GM21737 (cell line): ENCODE data around the gene MTHFR.

Experiments
- ATAC-seq: cut with Tn5 transposase; IDR thresholded peaks from one replicate; pipeline ENCODE4 v1.9.1; 2021; ENCODE audit warnings: mild to moderate bottlenecking, moderate library complexity; ENCODE audit not compliant: unreplicated experiment

The MTHFR gene

GRCh38 chr1:11805422-11806306 is at the start of gene MTHFR, which contains the start of gene CLCN6:
MTHFR (minus strand) TSS chr1:11805964; CDS start chr1:11803116, 2,848 bp downstream.
CLCN6 (plus strand) TSS chr1:11806191; CDS start chr1:11806263, 72 bp downstream.
- ATAC-seq: peak; percentile 73

GRCh38 chr1:11855430-11855829 is 49.7 kb upstream of the MTHFR start:
- ATAC-seq: no peak

GRCh38 chr1:11854519-11854918 is 48.8 kb upstream of the MTHFR start:
- ATAC-seq: no peak

- no peak for ATAC-seq
These were observed 45.4 kb upstream of the MTHFR start for GRCh38 chr1:11851180-11851579.

- no peak for ATAC-seq
These were observed 44.4 kb upstream of the MTHFR start for GRCh38 chr1:11850156-11850555.

- ATAC-seq: no peak
These were observed 42.6 kb upstream of the MTHFR start for GRCh38 chr1:11848373-11848700.

GRCh38 chr1:11847667-11848372 is 42.1 kb upstream of the MTHFR start, which contains the start of gene NPPA:
NPPA (minus strand) TSS chr1:11847783; CDS start chr1:11847684, 99 bp downstream.
- no peak for ATAC-seq

- ATAC-seq: no peak
These were observed 40.0 kb upstream of the MTHFR start for GRCh38 chr1:11845641-11846335.

GRCh38 chr1:11842154-11843041 is 36.6 kb upstream of the MTHFR start:
- no peak for ATAC-seq

GRCh38 chr1:11841245-11842153 is 35.7 kb upstream of the MTHFR start:
- ATAC-seq: no peak

- ATAC-seq: no peak
These were observed 34.3 kb upstream of the MTHFR start for GRCh38 chr1:11839727-11840705.

GRCh38 chr1:11838349-11839272 is 32.8 kb upstream of the MTHFR start:
- no peak for ATAC-seq

- no peak for ATAC-seq
These were observed 32.1 kb upstream of the MTHFR start for GRCh38 chr1:11837767-11838348.

- no peak for ATAC-seq
These were observed 31.4 kb upstream of the MTHFR start for GRCh38 chr1:11836955-11837766.

GRCh38 chr1:11835441-11836225 is 29.9 kb upstream of the MTHFR start:
- ATAC-seq: no peak
